ENCODE results near the gene CENPO. TPM values are rescaled to one million over a fixed set of nuclear protein-coding genes. Genes with fewer than 3 reads are reported as not detected.

The CENPO gene
- total and polyA plus RNA-seq, 2 of the 4 experiments (the other 2 are of a cell fraction), result 20.1 to 27.2 TPM

- DNase-seq, result no peak
- no peak overlapping the region for H4K5ac ChIP-seq (ENCODE audit: low read depth, low read length)
- peaks cover 2% of the 10 kb centered on the region for H3K4me1 ChIP-seq (ENCODE audit: control insufficient read depth, insufficient read depth, low read length)
- no peaks in the 10 kb centered on the region for H4K20me1 ChIP-seq (ENCODE audit: insufficient read depth, low read length)
- H3K14ac ChIP-seq (replicated peaks; ENCODE audit: low read depth, low read length), result no peak overlapping the region
- no TSS peak for BruUV-seq (replicated peaks)
- dilution Hi-C loops (cut with HindIII; ENCODE audit: low sequenced_read_pairs, unreplicated experiment) (no loop called here), intact Hi-C loops (cut with micrococcal nuclease) (no loop called here), in situ Hi-C loops (cut with MboI; ENCODE audit: low sequenced_read_pairs) (no loop called here)
- no peak overlapping the region for H4K8ac ChIP-seq (ENCODE audit: low read depth in 2 of 2, low read length in 2 of 2)
- H3K27me3 ChIP-seq (ENCODE audit: control insufficient read depth, insufficient read depth, low read length), result no peaks in the 10 kb centered on the region
- H4K91ac ChIP-seq (ENCODE audit: insufficient read depth, low read depth, low read length), result no peak overlapping the region
- H3K9me3 ChIP-seq (ENCODE audit: control insufficient read depth, insufficient read depth, low read length), result no peaks in the 10 kb centered on the region
- H2BK5ac ChIP-seq (ENCODE audit: low read depth, low read length, poor library complexity, severe bottlenecking), result no peak overlapping the region
- 100% methylated on average over 1 of the region's 2 CpGs; no CpG with 5 or more reads in 1 of the 2 experiments for WGBS, 2 experiments (ENCODE audit: extremely low coverage in 2 of 2, insufficient read length in 1 of 2)
- no peak overlapping the region for H3K4me3 ChIP-seq (ENCODE audit: insufficient read depth, low read depth, low read length)
- H2AK9ac ChIP-seq (replicated peaks; ENCODE audit: low read depth, low read length, poor library complexity), result no peak overlapping the region
- ChIA-PET CTCF (interaction anchor here (0.8 kb wide), 1 partner anchor 11 kb away, joined by 3 read pairs; no protein-coding TSS in a partner anchor), POLR2A (ENCODE audit: unreplicated experiment) (no interaction called here)
- H2BK15ac ChIP-seq (ENCODE audit: low read depth, low read length), result no peak overlapping the region
- H2BK120ac ChIP-seq (ENCODE audit: low read depth, low read length), result no peak overlapping the region
- ATAC-seq (ENCODE audit: low read depth), result no peak
- H3K4me2 ChIP-seq (ENCODE audit: low read depth, low read length), result no peak overlapping the region
- peaks cover 9% of the 10 kb centered on the region for H3K9me1 ChIP-seq (ENCODE audit: insufficient read depth, low read length)
- H3K4ac ChIP-seq (ENCODE audit: low read depth, low read length), result no peak overlapping the region
- H3K27ac ChIP-seq (ENCODE audit: insufficient read depth, low read length), result no peak overlapping the region
- H2AFZ ChIP-seq (replicated peaks; ENCODE audit: low read length, poor library complexity), result no peak overlapping the region
- peaks cover 28 to 43% of the 10 kb centered on the region in 2 experiments for H3K79me1 ChIP-seq (ENCODE audit: low read depth in 1 of 2, low read length in 2 of 2)
- H3K23ac ChIP-seq (ENCODE audit: low read depth, low read length), result no peak overlapping the region
- no peak overlapping the region for H3K18ac ChIP-seq (ENCODE audit: low read depth, low read length)
- TF ChIP-seq NFE2L2 (IDR thresholded peaks at IDR 0.05; ENCODE audit: low read depth, low read length) (no peak), POLR2A (IDR thresholded peaks at IDR 0.05; ENCODE audit: low read depth, low read length) (no peak), SMC3 (IDR thresholded peaks at IDR 0.05; ENCODE audit: low read depth, low read length) (no peak), CEBPB (IDR thresholded peaks at IDR 0.05; ENCODE audit: low read depth, low read length) (no peak), RFX5 (IDR thresholded peaks at IDR 0.05; ENCODE audit: low read depth, low read length) (no peak), MAZ (IDR thresholded peaks at IDR 0.05; ENCODE audit: borderline replicate concordance, low read depth, low read length) (no peak), BHLHE40 (IDR thresholded peaks at IDR 0.05; ENCODE audit: low read depth, low read length) (no peak), ELK1 (IDR thresholded peaks at IDR 0.05; ENCODE audit: borderline replicate concordance, low read depth, low read length) (no peak), CTCF (conservative IDR thresholded peaks at IDR 0.05; ENCODE audit: low read depth, low read length) (no peak), FOS (IDR thresholded peaks at IDR 0.05; ENCODE audit: low read depth, low read length) (no peak), MAFK (IDR thresholded peaks at IDR 0.05; ENCODE audit: low read depth, low read length) (no peak), RCOR1 (IDR thresholded peaks at IDR 0.05; ENCODE audit: insufficient replicate concordance, low read length) (no peak), CHD1 (IDR thresholded peaks at IDR 0.05; ENCODE audit: low read depth, low read length) (no peak), USF2 (IDR thresholded peaks at IDR 0.05; ENCODE audit: low read depth, low read length) (no peak), MXI1 (IDR thresholded peaks at IDR 0.05; ENCODE audit: borderline replicate concordance, low read depth, low read length) (no peak), RAD21 (IDR thresholded peaks at IDR 0.05; ENCODE audit: low read length) (no peak)
- H2AK5ac ChIP-seq (ENCODE audit: low read depth, low read length), result no peak overlapping the region
- no peak overlapping the region for H3K9ac ChIP-seq (ENCODE audit: low read depth, low read length)
- no peak overlapping the region for H2BK20ac ChIP-seq (ENCODE audit: low read depth, low read length)
- no peak overlapping the region for H3K56ac ChIP-seq (ENCODE audit: extremely low read depth, insufficient read depth, low read length)
- peaks cover 6% of the 10 kb centered on the region for H3K36me3 ChIP-seq (ENCODE audit: control insufficient read depth, insufficient read depth, low read length)
Observed at GRCh38 chr2:24797644-24798043, 4.4 kb downstream of the CENPO start.
